Posterior cingulate gyrus (tissue), 11 donors: ENCODE data around the gene CELF5.
"Not testable (repeated sequence)": the region's sequence is repeated elsewhere in the genome, so short reads cannot be mapped to it uniquely, and the experiment has no call there.

Source experiments
- DNase-seq, 10 donors: peaks; one replicate each; pipeline versions ENCODE4 v3.0.0 to v3.0.0-alpha.2; 2020 to 2021; ENCODE audit warnings: mixed read lengths in 3 of 10
- intact Hi-C: fragments of 100-400 bp; cut with DNase I; formaldehyde crosslinking; loops from one replicate; pipeline ENCODE4 v1.15.1; 2023

CELF5 gene

DNA sequence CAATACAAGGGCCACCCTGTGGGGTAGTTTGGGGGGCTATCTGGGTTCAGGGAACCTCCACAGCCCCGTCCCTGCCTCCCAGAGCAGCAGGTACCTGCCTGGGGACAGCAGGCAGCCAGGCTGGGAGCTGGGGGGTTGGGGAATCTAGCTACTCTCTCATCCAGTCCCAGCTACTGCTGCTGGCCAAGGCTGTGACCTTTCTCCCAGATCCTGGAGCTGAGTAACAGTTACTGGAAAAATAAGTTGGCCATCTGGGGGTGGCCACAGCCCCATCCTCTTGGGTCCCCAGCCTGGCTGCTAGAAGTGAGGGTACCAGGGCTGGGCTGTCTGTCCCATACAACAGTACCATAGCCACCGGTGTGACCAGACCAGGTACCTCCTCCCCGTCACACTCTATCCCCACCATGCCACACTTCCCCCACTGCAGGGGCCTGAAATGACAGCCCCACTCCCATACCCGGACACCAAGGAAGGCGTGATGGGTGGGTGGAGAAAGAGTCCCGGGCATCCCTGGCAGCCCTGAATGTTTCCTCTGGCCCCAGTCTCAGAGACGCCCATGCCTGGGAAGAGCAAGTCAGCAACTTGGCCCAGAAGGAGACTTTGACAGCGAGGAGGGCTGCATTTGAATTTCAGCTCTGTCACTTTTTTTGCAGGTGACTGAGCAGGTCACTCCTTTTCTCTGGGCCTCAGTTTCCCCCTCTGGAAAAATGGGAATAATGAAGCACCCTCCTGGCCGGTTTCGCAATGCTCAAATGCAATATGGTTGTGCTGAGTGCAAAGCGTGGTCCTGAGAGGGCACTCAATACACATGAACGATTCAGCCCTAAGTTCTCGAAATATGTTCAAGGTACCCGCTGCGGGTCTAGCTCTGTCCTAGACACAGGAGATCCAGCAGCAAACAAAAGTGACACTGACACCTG, 111.2 kb downstream of the CELF5 start:
- peak in 2 of 10 donors; percentile 51 to 69 for DNase-seq
- intact Hi-C loops: no loop called here

DNA sequence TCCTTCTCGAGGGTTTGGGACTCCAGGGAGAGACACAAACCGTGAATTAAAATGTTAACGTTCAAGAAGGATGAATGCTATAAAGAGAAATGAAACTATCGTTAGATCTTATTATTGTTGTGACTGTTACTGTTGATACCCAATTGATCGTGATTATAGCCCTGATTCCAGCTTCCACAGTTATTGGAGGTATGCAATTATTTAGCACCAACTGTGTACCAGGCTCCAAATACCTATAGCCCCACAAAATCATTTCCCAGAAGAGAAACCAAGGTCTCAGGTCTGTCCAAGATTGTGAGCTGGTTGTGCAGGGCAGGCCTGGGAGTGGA, 111.9 kb downstream of the CELF5 start:
- no peak for DNase-seq

DNA sequence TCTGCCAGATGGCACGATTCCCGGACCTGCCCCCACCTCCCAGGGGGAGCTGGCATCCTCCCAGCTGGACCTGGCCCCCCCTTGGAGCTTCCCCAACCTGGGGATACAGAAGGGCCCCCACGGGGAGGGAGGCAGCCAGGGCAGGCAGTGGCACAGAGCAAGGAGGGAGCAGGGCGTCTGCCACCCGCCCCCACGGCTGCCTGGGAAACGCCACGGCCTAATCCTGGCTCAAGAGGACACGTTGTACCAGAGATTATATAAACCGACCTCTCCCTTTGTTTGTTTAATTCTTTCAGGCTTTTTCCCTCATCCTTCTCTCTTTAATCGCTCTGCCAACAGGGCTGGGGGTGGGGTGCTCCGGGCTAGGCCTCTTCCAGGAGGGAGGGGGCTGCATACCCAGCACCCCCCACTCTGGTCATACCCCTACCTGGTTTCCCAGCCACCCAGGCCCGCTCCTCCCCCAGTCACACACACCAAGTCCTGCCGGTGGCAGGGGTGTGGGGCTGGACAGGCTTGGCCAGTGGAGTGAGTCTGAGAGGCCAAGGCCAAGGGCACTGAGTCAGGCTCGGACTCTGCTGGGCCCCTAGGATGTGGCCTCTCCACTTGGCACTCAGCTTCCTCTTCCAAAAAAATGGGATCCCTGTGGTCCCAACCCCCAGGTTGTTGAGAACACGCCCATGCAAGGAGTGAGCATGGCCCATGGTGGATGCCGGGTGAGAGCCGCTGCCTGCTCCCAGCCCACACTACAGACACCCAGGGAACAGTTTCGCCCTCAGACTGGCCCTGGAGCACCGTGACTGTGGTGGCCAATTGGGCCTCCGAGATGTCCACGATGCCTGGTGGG, 112.4 kb downstream of the CELF5 start:
- peak in 9 of 10 donors; percentile 43 to 95 (median 69) for DNase-seq
- intact Hi-C loops: no loop called here

More for the DNA sequence above, 111.9 kb downstream of the CELF5 start:
- intact Hi-C loops: no loop called here

DNA sequence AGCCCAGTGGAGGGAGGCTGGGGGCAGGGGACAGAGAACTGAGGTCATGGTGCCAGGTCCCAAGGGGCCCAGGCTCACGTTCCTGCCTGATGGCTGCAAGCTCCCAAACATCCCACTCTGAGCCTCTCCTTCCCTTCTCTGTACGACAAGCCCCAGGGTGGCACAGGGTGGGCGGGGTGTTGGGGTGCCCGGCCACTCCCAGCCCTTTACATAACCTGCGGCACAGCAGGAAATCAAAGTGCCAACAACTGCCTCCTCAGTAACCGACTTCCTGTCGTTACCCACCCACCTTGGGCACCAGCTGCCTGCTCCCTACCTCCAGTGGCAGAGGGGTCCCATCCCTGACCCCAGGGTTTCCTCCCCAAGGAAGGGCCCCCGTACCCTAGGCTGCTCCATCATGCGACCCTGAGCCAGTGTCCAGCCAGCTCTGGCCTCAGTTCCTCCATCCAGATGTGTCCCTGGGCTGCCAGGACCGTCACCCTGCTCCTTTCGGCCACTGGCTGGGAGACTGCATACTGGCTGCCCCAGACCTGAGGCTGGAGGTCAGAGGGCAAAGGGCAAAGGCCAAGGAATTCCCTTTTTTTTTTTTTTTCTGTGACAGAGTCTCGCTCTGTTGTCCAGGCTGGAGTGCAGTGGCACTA, 114.2 kb downstream of the CELF5 start:
- DNase-seq: peak in 1 of 10 donors; percentile 31
- intact Hi-C loops: no loop called here

DNA sequence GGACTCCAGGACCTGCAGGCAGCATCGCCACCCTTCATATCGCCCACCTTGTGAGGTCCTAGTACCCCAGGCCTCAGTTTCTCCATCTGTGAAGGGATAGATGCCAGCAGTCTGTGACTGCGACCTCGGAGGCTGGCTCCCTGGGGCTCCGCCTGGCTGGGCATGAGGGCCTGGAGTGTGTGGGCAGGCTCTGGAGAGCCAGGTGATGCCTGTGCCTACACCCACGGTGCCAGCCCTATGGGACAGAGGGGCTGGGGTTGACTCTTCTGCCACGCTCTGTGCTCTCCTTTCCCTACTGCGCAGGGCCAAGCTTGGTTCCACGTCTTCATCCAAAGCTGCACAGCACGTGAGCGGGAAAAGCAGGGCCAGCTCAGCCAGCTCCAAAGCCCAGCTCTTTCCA, 115.9 kb downstream of the CELF5 start:
- intact Hi-C loops: no loop called here

DNA sequence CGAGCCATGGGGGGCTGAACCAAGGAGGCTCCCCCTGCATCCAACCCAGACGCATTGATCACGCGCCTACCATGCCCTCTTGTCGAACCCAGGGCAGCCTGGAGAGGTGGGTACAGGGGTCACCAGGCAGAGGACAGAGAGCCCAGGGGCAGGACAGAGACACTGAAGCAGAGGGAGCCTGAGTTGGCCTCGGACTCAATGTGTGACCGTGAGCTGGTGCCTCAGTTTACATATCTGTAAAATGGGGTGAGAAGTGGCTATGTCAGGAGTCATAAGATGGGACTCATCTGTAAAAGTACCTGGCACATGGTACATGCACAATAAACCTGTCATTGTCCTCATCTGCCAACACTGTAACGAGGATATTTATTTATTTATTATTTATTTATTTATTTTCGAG, 117.8 kb downstream of the CELF5 start:
- intact Hi-C loops: no loop called here
- peak in 2 of 10 donors; percentile 14 to 76 for DNase-seq

More for the DNA sequence above, 115.9 kb downstream of the CELF5 start:
- DNase-seq: peak in 2 of 10 donors; percentile 41 to 61

DNA sequence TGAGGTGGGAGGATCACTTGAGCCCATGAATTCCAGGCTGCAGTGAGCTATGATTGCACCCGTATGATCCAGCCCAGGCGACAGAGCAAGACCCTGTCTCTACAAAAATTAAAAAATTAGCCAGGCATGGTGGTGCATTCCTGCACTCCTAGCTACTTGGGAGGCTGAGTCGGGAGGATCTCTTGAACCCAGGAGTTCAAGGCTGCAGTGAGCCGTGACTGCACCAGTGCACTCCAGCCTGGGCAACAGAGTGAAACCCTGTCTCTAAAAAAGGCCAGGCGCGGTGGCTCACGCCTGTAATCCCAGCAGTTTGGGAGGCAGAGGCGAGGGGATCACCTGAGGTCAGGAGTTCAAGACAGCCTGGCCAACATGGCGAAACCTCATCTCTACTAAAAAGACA, 118.5 kb downstream of the CELF5 start:
- DNase-seq: peak in 2 of 10 donors; percentile 42 to 67
- intact Hi-C loops: not testable (repeated sequence)

DNA sequence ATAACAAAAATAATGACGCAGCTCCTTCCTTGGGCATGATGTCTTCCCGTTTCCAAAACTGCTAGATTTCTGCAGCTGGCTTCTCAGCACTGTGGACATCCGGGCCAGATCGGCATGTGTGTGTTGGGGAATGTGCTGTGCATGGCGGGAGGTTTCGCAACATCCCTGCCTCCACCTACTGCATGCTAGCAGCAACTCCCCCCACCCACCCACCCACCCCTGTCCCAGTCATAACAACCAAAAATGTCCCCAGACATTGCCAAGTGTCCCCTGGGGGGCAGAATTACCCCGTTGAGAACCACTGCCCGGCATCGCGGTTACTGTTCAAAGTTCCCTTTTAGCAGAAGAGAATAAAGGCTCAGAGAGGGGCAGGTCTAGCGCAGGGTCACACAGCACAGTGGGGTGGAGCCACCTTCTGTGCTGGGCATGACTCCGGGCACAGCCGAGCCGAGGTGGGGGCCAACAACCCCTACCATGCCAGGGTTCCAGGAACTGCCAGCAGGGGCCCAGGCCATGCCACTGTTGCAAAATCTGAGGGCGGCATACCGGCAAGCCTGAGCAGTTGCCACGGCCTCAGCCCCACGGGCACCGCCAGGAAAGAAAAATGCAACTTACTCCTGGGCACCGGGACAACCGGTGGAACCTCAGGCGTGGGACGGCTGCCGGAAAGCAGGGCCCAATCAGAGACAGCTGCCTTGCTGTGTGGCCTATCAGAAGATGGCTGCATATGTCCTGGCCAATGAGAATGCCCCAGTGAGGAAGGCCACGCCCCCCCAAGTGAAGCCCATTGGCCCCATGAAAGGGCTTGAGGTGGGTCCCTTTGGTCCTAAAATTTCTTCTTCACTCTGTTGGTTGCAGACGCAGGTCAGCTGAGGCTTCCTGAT, 119.4 kb downstream of the CELF5 start:
- intact Hi-C loops: no loop called here
- DNase-seq: peak; percentile 55 to 97 (median 84)

DNA sequence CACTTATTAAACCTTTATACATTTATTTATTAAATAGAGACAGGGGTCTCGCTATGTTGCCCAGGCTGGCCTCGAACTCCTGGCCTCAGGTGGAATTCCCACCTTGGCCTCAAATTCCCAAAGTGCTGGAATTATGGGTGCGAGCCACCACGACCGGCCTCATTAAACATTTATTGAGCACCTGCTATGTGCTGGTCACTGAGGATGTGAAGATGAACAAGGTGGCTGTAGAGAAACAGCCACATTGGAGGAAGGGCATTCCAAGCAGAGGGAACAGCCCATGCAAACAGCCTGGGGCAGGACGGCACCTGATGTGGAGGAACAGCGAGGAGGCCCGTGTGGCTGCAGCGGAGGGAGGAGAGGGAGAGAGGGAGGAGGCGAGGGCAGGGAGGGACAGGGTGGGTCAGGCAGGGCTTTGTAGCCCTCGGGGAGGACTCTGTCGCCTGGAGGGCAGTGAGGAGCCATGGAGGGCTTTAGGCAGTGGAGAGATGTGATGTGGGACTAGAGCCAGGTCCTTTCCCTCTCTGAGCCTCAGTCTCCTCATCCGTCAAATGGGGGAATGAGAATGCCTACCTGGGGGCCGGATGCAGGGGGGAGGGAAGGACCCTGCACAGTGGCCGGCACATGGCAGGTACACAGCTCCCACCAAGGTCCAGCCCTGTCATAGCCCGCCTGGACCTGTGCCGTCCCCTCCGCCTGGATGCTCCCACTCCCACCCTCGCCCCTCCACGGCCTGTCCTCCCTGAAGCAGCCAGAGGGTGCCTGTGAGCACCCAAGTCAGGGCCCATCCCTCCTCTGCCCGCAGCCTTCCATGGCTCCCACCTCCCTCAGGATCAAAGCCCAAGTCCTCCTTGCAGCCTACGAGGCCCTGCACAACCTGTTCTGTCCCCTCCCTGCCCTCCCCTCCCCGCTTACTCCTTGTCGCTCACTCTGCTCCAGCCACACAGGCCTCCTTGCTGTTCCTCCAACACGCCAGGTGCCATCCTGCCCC, 120.4 kb downstream of the CELF5 start:
- peak in 2 of 10 donors; percentile 55 to 71 for DNase-seq
- intact Hi-C loops: loop anchor here (5.0 kb wide), 1 partner anchor 82 kb away; no protein-coding TSS in a partner anchor

DNA sequence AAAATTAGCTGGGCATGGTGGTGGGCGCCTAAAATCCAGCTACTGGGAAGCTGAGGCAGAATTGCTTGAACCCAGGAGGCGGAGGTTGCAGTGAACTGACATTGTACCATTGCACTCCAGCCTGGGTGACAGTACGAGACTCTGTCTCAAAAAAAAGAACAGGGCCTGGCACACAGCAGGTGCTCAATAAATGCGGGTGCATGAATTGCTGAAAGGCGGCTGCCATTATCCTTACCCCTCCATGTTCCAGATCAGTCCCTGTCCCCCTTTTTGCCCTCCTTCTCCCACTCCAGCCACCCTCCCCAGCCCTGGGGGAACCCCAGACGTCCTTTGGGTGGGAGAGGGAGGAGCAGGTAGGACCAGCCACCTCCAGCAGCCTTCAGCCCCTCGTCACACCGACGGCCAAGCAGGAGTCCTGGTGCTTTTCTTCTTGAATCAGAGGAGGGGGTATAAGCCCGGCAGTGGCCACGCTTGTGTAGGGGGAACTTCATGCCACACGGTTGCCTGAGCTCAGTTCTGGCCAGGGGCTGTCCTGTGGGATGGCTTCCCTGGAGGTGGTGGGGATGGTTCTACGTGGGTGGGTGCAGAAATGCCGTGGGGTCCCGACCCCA, 121.5 kb downstream of the CELF5 start:
- intact Hi-C loops: loop anchor here (5.0 kb wide), 1 partner anchor 81 kb away; no protein-coding TSS in a partner anchor
- no peak for DNase-seq
